OCI-LY7 (cell line): ENCODE results near the gene HNF1A.

Source experiments
- CTCF ChIP-seq: fragments of 200-600 bp; sonication (generic); conservative IDR thresholded peaks from 2 replicates; pipeline ENCODE4 v1.5.1; 2014; ENCODE audit warnings: mild to moderate bottlenecking, antibody characterized with exemption, low read length, moderate library complexity, mixed read lengths
- EZH2phosphoT487 ChIP-seq: fragments of 200-600 bp; sonication (generic); IDR thresholded peaks from 2 replicates; pipeline ENCODE4 v1.6.1; 2018; ENCODE audit warnings: low read depth, borderline replicate concordance, mild to moderate bottlenecking, mixed run types, antibody characterized with exemption, low read length, moderate library complexity, mixed read lengths

DNA sequence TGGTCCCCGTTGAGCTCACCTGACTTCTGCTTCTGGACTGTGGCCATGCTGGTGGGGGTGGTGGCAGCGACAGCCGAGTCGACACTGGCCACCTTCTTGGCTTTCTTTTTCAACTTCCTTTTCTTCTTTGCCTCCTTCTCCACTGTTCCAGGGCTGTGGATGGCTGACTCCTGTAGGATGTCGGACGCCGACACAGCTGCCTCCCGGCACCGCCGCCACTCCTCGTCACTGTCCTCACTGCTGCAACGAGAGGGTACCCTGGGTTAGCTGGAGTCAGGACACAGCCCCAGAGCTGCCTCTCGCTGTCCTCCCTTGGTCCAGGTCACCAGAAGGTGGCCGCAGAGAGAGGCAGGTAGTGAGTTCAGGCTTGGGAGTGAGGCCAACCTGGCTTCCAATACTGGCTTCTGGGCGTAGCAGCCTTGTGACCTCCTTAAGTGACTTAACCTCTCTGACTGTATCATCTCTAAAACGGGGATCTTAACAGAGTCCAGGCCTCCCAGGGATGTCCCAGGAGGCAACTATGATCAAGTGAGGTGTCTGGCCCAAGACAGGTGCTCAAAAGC lies 26.0 kb downstream of the HNF1A start:
- TF ChIP-seq CTCF = no peak
- TF ChIP-seq EZH2phosphoT487 = no peak
